Mucosa of descending colon (tissue), 3 donors: Measurements from ENCODE around the gene PI4KA. TPM values are rescaled to one million over a fixed set of nuclear protein-coding genes. Genes with fewer than 3 reads are reported as not detected.
A peak's percentile ranks its signal among the peaks of the same experiment; 100 is the strongest.
"Not testable (repeated sequence)": the region's sequence is repeated elsewhere in the genome, so short reads cannot be mapped to it uniquely, and the experiment has no call there.

Experiments
- ATAC-seq: fragments of 200-7000 bp; cut with Tn5 transposase; one replicate; pipeline ENCODE4 v1.9.1; 2020; ENCODE audit warnings: mild to moderate bottlenecking, moderate library complexity
- DNase-seq, 3 donors: peaks; one replicate each; pipeline ENCODE4 v3.0.0-alpha.2; 2020
- H3K36me3 ChIP-seq: fragments of 200-600 bp; one replicate; pipeline ENCODE4 v1.8.0; 2021; ENCODE audit warnings: low read depth, mild to moderate bottlenecking
- H3K4me1 ChIP-seq: fragments of 200-600 bp; one replicate; pipeline ENCODE4 v1.8.0; 2021; ENCODE audit warnings: low read depth, mild to moderate bottlenecking
- H3K4me3 ChIP-seq: fragments of 200-600 bp; one replicate; pipeline ENCODE4 v1.8.0; 2021; ENCODE audit warnings: mild to moderate bottlenecking
- H3K9me3 ChIP-seq: fragments of 200-600 bp; one replicate; pipeline ENCODE4 v1.8.0; 2021; ENCODE audit warnings: mild to moderate bottlenecking
- intact Hi-C, 2 donors: fragments of 100-400 bp; cut with DNase I in 1 of 2; cut with micrococcal nuclease in 1 of 2; formaldehyde crosslinking; loops; one replicate each; pipeline versions ENCODE4 v1.11.0 to v1.11.1; 2022; cut with DNase I, micrococcal nuclease
- total RNA-seq, 3 donors: library from RNA; stranded (reverse); fragmentation: NEBNext Ultra II Directional in 2 of 3; extraction: Animal tissue kit (Norgen Biotek cat#: 25700) in 2 of 3; gene quantifications; one replicate each; pipeline versions ENCODE4 v1.2.1 to v1.2.4, GENCODE V29; 2021 to 2023
- TF ChIP-seq, protein P1 (sequence below): fragments of 200-600 bp; IDR thresholded peaks from one replicate; pipeline ENCODE4 v1.8.0; 2022; ENCODE audit warnings: antibody characterized with exemption, mild to moderate bottlenecking
- donor health status: DM: no; HTN: no; CAD: no; lungs with moderate emphysema.
- donor health status: DM: no; HTN: no; CAD: no.
- donor health status: DM: no; HTN: yes; CAD: no.

The PI4KA gene
- total RNA-seq, 3 donors from 2014 or later: 77.7 to 130 (median 95.0) TPM

DNA sequence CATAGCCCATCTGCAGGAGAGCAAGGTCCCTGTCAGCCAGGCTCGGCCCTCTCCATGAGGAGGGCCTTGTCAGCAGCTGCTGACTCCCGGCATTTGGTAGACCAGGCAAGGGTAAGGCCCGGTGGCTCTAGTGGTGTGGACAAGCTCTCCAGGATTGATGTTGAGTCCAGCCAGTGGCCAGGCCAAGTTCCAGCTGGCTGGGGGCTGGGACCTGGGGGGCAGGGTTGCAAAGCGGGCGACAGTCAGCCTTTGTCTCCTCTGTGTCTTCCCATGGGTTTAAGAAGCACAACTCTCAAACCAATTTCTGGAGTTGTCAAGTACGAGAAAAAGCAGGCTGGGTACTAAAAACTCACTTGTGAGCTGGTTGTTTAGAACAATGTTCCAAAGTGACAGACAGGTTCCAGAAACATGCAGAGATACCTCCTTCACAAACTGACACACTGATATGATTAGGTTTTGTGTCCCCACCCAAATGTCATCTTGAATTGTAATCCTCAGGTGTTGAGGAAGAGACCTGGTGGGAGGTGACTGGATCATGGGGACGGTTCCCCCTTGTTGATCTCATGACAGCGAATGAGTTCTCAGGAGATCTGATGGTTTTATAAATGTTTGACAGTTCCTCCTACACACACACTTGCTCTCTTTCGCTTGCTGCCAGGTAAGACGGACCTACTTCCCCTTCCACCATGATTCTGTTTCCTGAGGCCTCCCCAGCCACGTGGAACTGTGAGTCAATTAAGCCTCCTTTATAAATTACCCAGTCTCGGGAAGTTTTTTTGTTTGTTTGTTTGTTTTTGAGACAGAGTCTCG lies 137.0 kb downstream of the PI4KA start:
- TF ChIP-seq, protein P1, sequence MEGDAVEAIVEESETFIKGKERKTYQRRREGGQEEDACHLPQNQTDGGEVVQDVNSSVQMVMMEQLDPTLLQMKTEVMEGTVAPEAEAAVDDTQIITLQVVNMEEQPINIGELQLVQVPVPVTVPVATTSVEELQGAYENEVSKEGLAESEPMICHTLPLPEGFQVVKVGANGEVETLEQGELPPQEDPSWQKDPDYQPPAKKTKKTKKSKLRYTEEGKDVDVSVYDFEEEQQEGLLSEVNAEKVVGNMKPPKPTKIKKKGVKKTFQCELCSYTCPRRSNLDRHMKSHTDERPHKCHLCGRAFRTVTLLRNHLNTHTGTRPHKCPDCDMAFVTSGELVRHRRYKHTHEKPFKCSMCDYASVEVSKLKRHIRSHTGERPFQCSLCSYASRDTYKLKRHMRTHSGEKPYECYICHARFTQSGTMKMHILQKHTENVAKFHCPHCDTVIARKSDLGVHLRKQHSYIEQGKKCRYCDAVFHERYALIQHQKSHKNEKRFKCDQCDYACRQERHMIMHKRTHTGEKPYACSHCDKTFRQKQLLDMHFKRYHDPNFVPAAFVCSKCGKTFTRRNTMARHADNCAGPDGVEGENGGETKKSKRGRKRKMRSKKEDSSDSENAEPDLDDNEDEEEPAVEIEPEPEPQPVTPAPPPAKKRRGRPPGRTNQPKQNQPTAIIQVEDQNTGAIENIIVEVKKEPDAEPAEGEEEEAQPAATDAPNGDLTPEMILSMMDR: no peak
- no peak overlapping the region for H3K4me3 ChIP-seq
- no peaks in the 10 kb centered on the region for H3K4me1 ChIP-seq
- no peaks in the 10 kb centered on the region for H3K9me3 ChIP-seq
- intact Hi-C loops: no loop called here
- ATAC-seq: no peak
- no peaks in the 10 kb centered on the region for H3K36me3 ChIP-seq
- peak in 1 of 3 donors; percentile 32 for DNase-seq

DNA sequence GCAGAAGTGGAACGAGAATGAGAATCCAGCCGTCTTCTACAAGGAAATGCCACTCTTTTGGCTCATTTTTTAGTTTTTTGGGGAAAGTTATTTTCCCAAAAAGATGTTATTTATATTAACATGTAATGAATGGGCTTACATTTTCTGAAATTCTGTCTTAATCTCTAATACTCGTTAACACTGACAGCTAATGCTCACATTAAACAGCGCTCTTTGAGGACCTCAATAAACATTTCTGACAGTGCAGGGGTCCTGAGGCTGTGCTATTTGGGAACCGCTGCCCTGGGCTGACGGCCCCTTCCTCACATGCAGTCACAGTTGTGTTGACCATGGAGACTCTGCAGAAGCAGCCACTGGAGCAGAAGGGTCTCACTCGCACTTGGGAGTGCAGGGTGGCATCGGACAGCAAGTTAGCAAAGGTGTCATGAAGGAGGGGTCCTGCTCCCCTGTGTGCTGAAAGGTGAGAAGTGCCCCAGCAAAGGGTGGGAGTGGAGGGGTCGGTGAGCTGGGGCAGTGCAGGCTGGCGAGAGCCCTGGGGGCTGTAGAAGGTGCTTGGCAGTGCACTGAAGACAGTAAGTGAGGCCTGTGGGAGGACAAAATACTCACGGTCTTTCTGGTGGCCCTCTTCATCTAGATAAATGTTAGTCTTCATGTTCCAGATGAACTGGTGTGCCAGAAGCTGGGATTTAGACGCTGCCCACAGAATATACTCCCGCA lies 137.8 kb downstream of the PI4KA start:
- TF ChIP-seq, protein P1: no peak
- ATAC-seq (no peak), DNase-seq (peak in 1 of 3 donors; percentile 30)
- Histone ChIP-seq H3K4me3 (no peak overlapping the region), H3K4me1 (no peaks in the 10 kb centered on the region), H3K36me3 (no peaks in the 10 kb centered on the region), H3K9me3 (no peaks in the 10 kb centered on the region)
- intact Hi-C loops: no loop called here

DNA sequence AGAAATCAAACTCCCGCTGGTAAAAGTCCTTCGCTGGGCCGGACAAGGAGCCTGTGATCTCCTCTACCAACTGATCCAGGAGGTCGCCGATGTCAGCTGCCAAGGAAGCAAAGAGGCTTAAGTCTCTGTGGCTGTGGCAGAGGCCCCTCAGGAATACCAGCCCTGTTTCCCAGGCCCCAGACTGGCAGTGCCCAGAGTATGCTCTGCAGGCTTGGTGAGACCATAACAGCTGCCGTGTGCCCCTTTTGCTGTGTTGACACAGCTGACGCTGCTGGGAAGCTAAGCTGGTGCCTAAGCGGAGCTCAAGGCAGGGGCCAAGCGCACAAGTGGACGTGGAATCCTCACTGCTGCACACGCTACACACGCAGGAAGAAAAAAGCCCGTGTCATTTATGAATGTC lies 139.9 kb downstream of the PI4KA start:
- DNase-seq: peak in 1 of 3 donors; percentile 19
- intact Hi-C loops, H3K4me1 ChIP-seq, ATAC-seq, H3K9me3 ChIP-seq, H3K4me3 ChIP-seq, H3K36me3 ChIP-seq: not testable (repeated sequence)

DNA sequence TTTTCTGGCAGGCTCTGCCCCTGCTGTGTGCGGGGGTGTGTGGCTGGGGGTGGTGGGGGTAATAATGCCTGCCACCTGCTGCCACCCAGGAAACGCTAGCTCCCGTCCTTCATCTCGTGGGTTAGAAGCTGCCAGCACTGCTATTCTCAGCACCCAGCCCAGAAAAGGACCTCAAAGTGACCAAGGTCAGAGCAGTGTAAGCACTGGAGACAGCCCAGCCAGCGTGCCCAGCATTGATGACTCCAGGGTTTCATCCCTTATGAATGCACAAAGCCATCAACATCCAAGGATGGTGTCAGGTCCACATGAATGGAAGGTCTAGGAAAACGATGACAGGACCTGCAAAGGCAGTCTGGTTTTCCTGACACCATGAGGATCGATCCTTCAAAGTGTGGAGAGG lies 140.6 kb downstream of the PI4KA start:
- H3K36me3 ChIP-seq, H3K9me3 ChIP-seq, intact Hi-C loops, H3K4me3 ChIP-seq, H3K4me1 ChIP-seq: not testable (repeated sequence)
- peak; percentile 31 for ATAC-seq
- peak in 1 of 3 donors; percentile 8 for DNase-seq

DNA sequence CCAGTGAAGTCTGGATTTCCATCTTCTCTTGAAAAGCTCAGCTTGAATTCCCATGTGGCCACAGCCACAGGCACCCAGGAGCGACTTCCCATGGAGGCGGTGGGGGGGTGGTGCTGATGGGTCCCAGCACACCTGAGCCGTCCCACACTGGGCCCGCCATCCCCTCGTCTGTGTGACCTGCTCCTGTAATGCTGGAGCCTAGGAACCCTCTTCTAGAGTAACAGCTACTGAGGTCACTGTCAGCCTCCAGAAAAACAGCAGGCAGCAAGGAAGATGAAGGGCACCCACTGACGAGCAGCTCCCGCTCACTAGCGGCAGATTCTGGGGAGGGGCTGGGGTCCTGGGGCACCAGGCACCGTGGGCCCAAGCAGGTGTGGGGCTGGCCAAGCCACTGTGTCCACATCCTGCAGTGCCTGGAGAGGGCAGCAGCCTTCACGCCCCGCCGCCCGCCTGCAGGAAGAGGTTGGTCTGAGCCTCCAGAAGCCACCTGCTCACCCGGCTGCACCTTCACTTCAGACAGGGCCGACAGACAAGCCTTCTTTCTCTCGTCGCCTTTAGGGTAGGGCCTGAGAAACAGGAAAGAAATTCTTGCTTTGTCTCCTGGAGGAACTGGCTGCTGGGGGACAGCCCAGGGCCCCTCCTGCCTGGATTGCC lies 141.3 kb downstream of the PI4KA start:
- H3K4me3 ChIP-seq, intact Hi-C loops, H3K36me3 ChIP-seq, H3K9me3 ChIP-seq, H3K4me1 ChIP-seq, DNase-seq: not testable (repeated sequence)
- ATAC-seq: peak; percentile 90

DNA sequence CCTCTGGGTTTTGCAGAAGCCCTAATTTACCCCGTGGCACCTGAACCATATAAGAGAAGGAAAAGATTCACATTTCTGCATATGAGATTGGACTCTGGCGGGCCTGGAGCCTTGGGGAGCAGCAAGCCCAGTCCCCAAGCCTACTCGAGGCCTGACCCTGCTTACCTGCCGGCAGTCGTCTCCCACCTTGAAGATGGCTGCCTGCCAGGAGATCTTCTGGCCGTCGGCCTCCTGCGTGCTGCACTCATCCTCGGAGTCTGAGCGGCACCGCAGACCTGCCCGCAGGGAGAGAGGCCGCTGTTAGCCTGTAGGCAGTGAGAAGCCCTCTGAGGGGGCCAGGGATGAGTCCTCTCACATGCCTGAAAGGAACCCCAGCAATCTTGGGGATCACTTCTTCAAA lies 145.5 kb downstream of the PI4KA start:
- ATAC-seq, H3K36me3 ChIP-seq, H3K4me3 ChIP-seq, H3K9me3 ChIP-seq, H3K4me1 ChIP-seq, intact Hi-C loops, DNase-seq: not testable (repeated sequence)

DNA sequence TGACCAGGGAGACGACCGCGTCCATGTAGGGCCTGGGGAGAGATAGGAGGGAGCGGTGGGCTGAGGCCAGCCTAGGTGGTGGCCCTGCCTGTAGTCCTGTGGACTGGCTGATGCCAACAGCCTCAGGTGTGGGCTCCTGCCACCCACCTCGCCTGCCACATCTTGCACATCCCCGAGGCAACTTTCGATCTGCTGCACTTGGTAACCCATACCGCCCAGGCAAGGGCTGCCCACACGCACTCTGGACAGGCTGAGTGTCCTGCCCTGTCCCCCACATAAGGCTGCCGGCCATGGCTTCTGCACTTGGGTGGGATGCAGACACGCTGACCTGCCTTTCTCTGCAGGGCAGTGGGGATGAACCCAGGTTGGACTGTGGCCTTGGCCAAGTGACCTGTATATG lies 148.6 kb downstream of the PI4KA start:
- peak in 1 of 3 donors; percentile 8 for DNase-seq
- H3K36me3 ChIP-seq, H3K4me3 ChIP-seq, ATAC-seq, H3K4me1 ChIP-seq, H3K9me3 ChIP-seq, intact Hi-C loops: not testable (repeated sequence)

DNA sequence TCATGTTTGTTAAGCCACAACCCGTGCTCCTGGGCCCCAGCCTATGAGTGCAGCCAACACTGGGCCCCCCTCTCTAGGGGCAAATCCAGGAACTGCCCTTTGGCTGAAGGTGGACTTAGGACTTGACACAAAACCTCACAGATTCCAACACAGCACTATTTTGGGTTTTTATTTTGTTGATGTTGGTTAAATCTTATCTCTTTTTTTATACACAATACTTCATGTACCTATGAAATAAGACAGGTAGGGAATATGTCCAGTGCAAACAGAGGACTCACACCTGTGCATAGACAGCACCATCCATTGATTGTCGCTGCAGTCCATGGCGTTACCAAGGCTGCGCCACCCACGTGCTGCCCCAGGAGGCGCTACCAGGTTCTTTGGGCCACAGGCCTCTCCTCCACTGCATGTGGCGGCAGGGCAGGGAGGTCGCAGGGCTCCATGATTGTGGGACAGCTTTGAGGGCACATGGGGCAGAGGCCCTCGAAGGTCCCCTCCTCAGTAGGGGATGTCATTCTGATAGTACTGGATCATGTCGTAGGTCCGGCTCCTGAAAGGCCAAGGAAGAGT lies 151.0 kb downstream of the PI4KA start:
- ATAC-seq, H3K36me3 ChIP-seq, H3K4me1 ChIP-seq, H3K9me3 ChIP-seq, intact Hi-C loops, DNase-seq, H3K4me3 ChIP-seq: not testable (repeated sequence)

DNA sequence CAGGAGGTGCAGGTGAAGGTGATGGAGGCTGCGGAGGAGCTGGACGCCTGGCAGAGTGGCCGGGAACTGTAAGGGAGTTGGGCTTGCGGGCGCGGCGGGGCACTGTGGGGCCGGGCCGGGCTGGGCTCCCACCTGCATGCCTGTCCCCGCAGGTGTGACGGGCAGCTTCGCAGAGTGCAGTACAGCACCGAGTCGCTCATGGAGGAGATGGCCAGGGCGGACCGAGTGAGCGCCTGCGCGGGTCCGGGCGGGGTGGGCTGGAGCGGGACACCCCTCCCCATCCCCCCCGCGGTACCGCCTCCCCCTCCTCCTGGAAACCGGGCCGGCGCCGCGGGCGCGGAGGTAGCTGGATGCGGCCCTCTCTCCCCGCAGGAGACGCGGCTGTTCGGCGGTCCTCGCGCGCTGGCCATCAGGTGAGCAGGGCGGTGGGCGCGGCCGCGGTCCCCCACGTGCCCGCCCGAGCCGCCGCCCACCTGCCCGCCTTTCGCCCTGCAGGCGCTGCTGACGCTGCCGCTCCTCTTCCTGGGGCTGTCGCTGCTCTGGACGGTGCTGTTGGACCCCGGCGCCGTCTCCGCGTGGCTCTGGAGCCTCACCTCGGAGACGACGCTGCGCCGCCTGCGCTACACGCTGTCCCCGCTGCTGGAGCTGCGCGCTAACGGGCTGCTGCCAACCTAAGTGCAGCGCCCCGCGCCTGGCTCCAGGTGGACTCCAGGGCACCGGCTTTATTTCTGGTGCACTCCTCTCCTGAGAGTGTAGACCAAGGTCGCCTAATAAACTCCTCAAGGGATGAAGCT lies 154.6 kb downstream of the PI4KA start:
- H3K9me3 ChIP-seq, ATAC-seq, intact Hi-C loops, H3K36me3 ChIP-seq, H3K4me3 ChIP-seq: not testable (repeated sequence)
- peak; percentile 27 to 66 (median 62) for DNase-seq
- H3K4me1 ChIP-seq: peaks cover 10% of the 10 kb centered on the region

DNA sequence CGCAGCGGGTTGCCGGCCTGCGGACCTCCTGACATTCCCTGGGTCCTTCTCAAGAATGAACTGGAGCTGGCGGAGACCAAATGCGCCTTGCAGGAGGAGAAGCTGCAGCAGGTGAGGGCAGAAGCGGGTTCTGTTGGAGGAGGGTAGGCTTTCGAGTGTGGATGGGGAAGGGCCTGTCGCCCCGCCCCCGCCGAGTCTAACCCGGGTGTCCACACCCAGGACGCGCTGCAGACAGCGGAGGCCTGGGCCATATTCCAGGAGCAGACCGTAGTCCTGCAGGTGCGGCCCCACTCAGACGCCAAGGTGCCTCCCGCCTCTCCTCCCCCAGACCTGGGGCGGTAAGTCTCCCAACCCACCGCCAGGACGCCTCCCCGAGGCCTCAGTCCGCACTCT lies 155.2 kb downstream of the PI4KA start:
- H3K4me1 ChIP-seq: peaks cover 10% of the 10 kb centered on the region
- intact Hi-C loops, H3K36me3 ChIP-seq, H3K4me3 ChIP-seq, H3K9me3 ChIP-seq: not testable (repeated sequence)
- DNase-seq (peak in 1 of 3 donors; percentile 87), ATAC-seq (peak; percentile 55)
